HL-60 (cell line): Measurements from ENCODE around the gene FAF1.

ENCODE experiments used
- DNase-seq, 2 experiments: peaks; one replicate each; pipeline ENCODE4 v3.0.0-alpha.2; 2010 to 2020; ENCODE audit warnings: low read depth in 1 of 2, low spot score in 1 of 2
- H3K27ac ChIP-seq: fragments of 250-450 bp; sonication (Bioruptor Pico); replicated peaks from 2 replicates; pipeline ENCODE4 v1.5.1; 2020; ENCODE audit warnings: mild to moderate bottlenecking, moderate library complexity
- H3K27me3 ChIP-seq: fragments of 250-450 bp; sonication (Bioruptor Pico); 2 replicates; pipeline ENCODE4 v1.5.1; 2021; ENCODE audit warnings: mild to moderate bottlenecking, moderate library complexity; ENCODE audit not compliant: insufficient read depth, poor library complexity, severe bottlenecking
- H3K4me3 ChIP-seq: replicated peaks from 2 replicates; pipeline ENCODE4 v1.5.1; 2011; ENCODE audit warnings: mild to moderate bottlenecking, control low read depth, low read length; ENCODE audit not compliant: insufficient read depth
- CTCF ChIP-seq: IDR thresholded peaks from one replicate; pipeline ENCODE4 v1.5.1; 2011; ENCODE audit warnings: low read length, control low read depth, inconsistent platforms; ENCODE audit not compliant: insufficient read depth
- GABPA ChIP-seq: IDR thresholded peaks from 2 replicates; pipeline ENCODE4 v1.6.1; 2012; ENCODE audit warnings: low read depth
- POLR2AphosphoS5 ChIP-seq: IDR thresholded peaks from 2 replicates; pipeline ENCODE4 v1.6.1; 2012; ENCODE audit warnings: low read depth
- SPI1 ChIP-seq: IDR thresholded peaks from 2 replicates; pipeline ENCODE4 v1.6.1; 2012; ENCODE audit warnings: low read depth, mild to moderate bottlenecking, borderline replicate concordance
- TF ChIP-seq, protein P1 (sequence below): IDR thresholded peaks from 2 replicates; pipeline ENCODE4 v1.6.1; 2012; ENCODE audit warnings: low read depth; ENCODE audit not compliant: insufficient replicate concordance

Gene FAF1

GRCh38 chr1:50846224-50846839, 113.7 kb downstream of the FAF1 start:
- H3K4me3 ChIP-seq, result no peak overlapping the region
- peak in 1 of 2 experiments; percentile 47 for DNase-seq
- TF ChIP-seq CTCF (no peak), POLR2AphosphoS5 (no peak), SPI1 (peak; percentile 16; the same call in 1 of the 2 replicates), GABPA (no peak)
- TF ChIP-seq, protein P1, sequence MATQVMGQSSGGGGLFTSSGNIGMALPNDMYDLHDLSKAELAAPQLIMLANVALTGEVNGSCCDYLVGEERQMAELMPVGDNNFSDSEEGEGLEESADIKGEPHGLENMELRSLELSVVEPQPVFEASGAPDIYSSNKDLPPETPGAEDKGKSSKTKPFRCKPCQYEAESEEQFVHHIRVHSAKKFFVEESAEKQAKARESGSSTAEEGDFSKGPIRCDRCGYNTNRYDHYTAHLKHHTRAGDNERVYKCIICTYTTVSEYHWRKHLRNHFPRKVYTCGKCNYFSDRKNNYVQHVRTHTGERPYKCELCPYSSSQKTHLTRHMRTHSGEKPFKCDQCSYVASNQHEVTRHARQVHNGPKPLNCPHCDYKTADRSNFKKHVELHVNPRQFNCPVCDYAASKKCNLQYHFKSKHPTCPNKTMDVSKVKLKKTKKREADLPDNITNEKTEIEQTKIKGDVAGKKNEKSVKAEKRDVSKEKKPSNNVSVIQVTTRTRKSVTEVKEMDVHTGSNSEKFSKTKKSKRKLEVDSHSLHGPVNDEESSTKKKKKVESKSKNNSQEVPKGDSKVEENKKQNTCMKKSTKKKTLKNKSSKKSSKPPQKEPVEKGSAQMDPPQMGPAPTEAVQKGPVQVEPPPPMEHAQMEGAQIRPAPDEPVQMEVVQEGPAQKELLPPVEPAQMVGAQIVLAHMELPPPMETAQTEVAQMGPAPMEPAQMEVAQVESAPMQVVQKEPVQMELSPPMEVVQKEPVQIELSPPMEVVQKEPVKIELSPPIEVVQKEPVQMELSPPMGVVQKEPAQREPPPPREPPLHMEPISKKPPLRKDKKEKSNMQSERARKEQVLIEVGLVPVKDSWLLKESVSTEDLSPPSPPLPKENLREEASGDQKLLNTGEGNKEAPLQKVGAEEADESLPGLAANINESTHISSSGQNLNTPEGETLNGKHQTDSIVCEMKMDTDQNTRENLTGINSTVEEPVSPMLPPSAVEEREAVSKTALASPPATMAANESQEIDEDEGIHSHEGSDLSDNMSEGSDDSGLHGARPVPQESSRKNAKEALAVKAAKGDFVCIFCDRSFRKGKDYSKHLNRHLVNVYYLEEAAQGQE, result no peak

DNA sequence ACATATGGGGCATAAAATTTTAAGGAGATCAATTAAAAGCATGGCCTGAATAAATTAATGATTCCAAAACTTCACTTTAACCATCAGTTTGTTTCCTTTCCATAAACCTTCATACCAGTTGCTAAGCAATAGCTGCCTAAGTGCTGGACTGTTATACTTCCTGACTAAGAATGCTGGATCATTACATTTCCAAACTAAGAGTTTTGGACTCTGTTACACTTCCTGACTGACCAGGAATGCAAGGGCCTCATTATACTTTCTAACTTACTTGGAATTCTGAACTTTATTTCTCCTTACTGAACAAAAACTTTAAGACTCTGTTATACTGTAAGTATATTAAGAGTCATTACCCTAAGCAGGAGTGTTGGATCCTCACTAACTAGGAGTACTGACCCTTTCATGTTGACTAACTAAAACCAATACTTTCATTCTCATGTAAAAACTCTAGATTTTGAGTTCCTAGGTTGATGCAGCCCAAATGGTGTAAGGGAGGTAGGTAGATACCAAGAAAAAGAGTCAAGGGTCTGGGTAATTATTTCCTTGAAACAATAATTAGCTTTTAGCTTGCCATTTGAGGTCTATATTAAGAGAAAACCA, 118.2 kb downstream of the FAF1 start:
- Histone ChIP-seq H3K27me3 (no peaks in the 10 kb centered on the region), H3K27ac (no peak overlapping the region), H3K4me3 (no peak overlapping the region)
- TF ChIP-seq, protein P1, result no peak
- TF ChIP-seq SPI1 (no peak), GABPA (no peak), CTCF (no peak), POLR2AphosphoS5 (no peak)
- DNase-seq, result no peak

More at GRCh38 chr1:50846224-50846839, 113.7 kb downstream of the FAF1 start:
- Histone ChIP-seq H3K27ac (no peak overlapping the region), H3K27me3 (no peaks in the 10 kb centered on the region)

GRCh38 chr1:50836117-50836516, 124.0 kb downstream of the FAF1 start:
- Histone ChIP-seq H3K27ac (no peak overlapping the region), H3K4me3 (no peak overlapping the region), H3K27me3 (no peaks in the 10 kb centered on the region)
- DNase-seq, result no peak
- no peak for TF ChIP-seq POLR2AphosphoS5
- TF ChIP-seq GABPA, result no peak
- TF ChIP-seq SPI1, result no peak
- TF ChIP-seq, protein P1, result no peak
- TF ChIP-seq CTCF, result no peak
